Stimulated activated CD4-positive, alpha-beta T cell treated with anti-CD3 and anti-CD28 coated beads, Interleukin-2, amount 100 ng/mL, for 48 hours (primary cell): ENCODE results near the gene NOL4.
"Not testable (repeated sequence)": the region's sequence is repeated elsewhere in the genome, so short reads cannot be mapped to it uniquely, and the experiment has no call there.

Experiments
- DNase-seq, 2 donors: peaks; one replicate each; pipeline ENCODE4 v3.0.0-alpha.2; 2020

NOL4 gene, protein sequence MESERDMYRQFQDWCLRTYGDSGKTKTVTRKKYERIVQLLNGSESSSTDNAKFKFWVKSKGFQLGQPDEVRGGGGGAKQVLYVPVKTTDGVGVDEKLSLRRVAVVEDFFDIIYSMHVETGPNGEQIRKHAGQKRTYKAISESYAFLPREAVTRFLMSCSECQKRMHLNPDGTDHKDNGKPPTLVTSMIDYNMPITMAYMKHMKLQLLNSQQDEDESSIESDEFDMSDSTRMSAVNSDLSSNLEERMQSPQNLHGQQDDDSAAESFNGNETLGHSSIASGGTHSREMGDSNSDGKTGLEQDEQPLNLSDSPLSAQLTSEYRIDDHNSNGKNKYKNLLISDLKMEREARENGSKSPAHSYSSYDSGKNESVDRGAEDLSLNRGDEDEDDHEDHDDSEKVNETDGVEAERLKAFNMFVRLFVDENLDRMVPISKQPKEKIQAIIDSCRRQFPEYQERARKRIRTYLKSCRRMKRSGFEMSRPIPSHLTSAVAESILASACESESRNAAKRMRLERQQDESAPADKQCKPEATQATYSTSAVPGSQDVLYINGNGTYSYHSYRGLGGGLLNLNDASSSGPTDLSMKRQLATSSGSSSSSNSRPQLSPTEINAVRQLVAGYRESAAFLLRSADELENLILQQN

GRCh38 chr18:34224423-34225217 lies at the start of gene NOL4:
NOL4 (minus strand) TSS chr18:34224913; CDS start chr18:34223253, 1,660 bp downstream.
- DNase-seq, result no peak

GRCh38 chr18:34266029-34266428 lies 41.3 kb upstream of the NOL4 start:
- DNase-seq, result not testable (repeated sequence)

DNA sequence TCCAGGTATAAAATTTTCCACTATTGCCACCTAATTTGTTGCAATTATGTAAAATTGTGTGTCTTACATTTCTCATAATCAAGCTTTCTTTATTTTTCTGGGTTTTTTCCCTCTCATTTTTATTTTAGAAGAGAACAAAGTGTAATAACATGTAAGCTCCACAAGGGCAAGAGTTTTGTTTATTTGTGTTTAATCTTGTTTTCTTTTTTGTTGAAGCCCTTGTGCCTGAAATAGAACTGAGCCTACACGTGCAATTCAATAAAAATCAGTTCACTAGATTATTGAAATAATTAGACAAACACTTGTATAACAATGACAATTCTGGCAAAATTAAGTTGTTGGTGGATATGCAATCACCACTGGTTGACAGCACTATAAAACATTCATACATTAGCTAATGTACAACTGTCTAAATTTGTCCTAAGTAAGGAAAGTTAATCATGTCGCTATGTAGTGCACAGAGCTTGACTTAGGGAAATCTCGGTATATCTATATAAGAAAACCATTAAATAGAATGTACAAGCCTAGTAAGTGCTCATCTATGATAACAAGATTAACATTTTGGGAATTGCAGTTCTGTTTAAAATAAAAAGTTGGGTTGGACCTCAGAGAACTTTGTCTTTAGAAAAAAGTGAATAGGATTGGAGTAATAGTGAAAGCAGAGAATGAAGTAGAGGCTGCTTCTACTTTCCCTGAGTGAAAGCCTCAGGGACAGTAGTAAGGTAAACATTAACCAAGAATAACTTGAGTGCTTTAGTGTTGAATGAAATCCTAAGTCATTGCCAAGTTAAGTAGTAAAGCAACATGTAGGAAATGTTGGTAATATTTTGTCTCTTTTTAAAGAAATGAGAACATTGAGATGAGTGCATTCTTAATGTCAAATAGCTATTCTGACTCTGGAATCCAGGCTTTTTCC lies 37.4 kb upstream of the NOL4 start:
- no peak for DNase-seq

DNA sequence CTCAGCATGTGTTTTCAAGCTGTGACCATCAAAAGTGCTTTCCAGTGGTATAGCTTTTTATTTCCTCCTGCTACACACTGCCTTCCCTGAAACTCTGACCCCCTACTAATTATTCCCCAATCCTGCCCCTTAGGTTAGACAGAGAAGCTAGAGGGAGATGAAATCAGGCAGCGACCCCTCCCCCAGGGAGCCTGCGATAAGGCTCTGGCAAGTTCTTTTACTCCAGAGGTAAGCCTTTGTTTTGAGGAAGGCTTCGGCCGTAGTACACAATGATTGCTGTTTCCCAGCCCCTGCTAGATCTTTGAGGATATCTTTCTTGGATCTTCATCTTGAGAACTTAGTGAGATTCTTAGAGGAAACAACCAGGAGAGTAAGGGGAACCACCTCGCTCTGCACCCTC lies 33.5 kb upstream of the NOL4 start:
- DNase-seq, result no peak

- DNase-seq, result no peak
These were observed 27.2 kb upstream of the NOL4 start for GRCh38 chr18:34251919-34252318.

DNA sequence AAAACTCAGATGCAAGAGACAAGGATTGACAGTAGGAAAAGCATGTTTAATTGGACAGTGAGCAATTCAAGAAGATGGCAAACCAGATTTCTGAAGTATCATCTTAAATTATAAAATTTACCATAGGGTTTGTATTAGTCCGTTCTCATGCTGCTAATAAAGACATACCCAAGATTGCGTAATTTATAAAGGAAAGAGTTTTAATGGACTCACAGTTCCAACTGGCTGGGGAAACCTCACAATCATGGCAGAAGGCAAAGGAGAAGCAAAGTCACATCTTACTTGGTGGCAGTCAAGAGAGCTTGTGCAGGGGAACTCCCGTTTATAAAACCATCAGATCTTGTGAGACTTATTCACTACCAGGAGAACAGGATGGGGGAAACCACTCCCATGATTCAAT lies 24.0 kb upstream of the NOL4 start:
- no peak for DNase-seq

- DNase-seq, result no peak
These were observed 18.0 kb upstream of the NOL4 start for GRCh38 chr18:34242739-34243138.

DNA sequence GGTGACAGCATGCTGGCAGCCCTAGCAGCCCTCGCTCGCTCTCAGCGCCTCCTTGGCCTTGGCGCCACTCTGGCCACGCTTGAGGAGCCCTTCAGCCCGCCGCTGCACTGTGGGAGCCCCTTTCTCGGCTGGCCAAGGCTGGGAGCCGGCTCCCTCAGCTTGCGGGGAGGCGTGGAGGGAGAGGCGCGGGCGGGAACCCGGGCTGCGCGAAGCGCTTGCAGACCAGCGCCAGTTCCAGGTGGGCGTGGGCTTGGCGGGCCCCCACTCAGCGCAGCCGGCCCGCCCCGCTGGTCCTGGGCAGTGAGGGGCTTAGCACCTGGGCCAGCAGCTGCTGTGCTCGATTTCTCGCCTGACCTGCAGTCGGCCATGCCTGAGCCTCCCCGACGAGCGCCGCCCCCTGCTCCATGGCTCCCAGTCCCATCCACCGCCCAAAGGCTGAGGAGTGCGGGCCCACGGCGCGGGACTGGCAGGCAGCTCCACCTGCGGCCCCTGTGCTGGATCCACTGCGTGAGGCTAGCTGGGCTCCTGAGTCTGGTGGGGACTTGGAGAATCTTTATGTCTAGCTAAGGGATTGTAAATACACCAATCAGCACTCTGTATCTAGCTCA lies 9.2 kb upstream of the NOL4 start:
- DNase-seq, result not testable (repeated sequence)

GRCh38 chr18:34225218-34225553 lies 473 bp upstream of the NOL4 start:
- DNase-seq, result no peak

GRCh38 chr18:34223893-34224422 lies 755 bp downstream of the NOL4 start:
- DNase-seq, result no peak

- DNase-seq, result no peak
These were observed 1.4 kb downstream of the NOL4 start for GRCh38 chr18:34223164-34223892.

DNA sequence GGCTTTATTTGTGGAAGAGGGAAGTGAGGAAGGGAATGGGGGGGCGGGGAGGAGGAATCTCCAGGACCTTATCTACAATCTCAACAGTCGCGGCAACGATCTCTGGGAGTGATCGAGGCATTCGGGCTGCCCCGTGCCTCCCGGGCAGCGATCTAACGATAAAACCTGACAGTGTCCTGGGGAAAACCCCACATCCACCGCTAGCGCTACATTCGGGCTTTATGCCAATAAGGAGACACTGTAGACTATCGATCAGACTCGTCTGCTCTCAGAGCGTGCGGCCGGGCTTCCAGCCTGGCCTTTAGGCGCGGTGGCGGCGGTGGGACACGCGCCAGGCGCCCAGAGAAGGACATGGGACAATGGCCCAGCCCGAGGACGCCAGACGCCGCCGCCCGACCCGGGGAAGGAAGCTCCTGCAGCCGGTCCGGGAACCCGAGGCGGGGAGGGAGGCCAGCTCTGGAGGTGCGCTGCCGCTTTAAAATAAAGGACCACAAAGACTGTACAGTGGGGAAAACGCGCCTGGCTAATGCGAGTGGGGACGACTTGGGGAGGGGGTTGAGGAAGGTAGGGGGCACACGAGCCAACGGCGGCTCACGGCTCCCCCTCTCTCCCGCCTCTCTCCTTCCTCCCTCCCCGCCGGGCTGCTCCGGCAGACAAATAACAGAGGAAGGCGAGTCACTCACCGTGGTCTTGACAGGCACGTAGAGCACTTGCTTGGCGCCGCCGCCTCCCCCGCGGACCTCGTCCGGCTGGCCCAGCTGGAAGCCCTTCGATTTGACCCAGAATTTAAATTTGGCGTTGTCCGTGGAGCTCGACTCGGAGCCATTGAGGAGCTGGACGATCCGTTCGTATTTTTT lies 2.2 kb downstream of the NOL4 start:
- DNase-seq, result no peak

DNA sequence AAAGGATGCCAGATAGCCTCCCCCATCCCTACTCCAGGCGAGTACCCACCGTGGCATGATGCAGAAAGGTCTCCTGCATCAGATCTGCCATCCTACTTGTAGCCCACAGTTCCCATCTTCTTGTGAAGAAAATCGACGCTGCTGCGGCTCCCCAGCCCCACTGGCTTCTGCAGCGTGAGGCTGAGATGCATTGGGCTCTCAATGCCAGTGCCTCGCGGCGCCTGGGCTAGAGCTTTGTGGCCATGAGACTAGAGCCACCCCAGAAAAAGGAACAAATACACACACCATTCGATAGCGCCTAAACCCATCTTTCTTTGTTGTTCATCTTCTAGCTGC lies 2.8 kb downstream of the NOL4 start:
- no peak for DNase-seq

GRCh38 chr18:34220081-34220815 lies 4.5 kb downstream of the NOL4 start:
- DNase-seq, result no peak

GRCh38 chr18:34219651-34220050 lies 5.1 kb downstream of the NOL4 start:
- no peak for DNase-seq

DNA sequence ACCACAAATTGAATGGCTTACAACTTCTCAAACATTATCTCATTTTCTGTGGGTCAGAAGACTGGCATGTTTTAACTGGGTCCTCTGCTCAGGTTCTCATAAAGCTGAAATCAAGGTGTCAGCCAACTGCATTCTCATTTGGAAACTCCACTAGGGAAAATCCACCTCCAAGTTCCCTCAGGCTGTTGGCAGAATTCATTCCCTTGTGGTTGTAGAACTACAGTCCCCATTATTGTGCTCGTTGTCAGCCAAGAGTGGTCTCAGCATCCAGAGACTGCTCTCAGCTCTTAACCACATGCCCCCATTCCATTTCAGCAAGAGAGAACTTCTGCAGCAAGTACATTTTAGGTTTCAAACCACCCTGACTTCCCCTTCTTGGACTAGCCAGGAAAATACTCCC lies 12.2 kb downstream of the NOL4 start:
- no peak for DNase-seq

DNA sequence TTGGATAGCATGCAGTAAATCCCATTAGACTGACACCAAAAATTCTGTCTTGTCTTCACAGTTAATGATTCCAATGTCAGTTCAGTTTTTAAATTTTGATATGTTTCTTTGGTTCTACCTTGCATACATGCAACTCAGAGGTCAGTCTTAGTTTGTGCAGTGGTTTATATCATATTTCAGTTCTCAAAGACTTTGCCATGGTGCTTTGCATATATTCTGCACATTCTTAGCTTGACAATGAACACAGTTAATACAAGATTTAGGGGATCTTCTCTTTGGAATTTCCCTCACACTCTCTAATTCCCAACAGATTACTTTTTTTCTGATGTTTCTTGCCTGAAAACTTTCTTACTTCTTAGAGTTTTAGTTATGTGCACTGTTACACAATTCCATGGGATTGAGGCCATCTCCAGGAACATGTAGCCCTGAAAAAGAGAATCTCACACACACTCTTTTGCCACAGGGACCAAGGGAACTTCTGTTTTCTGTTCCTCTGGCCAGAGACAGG lies 17.3 kb downstream of the NOL4 start:
- no peak for DNase-seq

DNA sequence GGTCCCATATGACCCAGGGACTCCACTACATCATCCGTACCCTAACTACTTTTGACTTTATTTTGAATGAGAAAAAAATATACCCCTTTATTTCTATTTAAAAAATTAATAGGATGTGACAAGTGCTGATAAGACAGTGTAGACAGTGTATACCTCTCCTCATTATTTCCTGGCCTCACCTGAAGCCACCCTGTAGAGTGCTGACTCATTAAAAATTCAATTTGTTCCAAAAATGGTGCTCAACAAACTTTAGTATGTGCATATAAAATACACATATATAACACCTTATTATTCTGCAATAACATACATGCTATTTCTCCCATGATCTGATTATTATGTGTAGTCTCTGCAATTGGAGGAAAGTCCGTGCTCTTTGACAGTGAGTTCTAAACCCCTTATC lies 20.8 kb downstream of the NOL4 start:
- DNase-seq, result no peak

- no peak for DNase-seq
These were observed 28.5 kb downstream of the NOL4 start for GRCh38 chr18:34196256-34196655.
